RPMI7951 (cell line): ENCODE measurements around the gene OPA1. TPM values are rescaled to one million over a fixed set of nuclear protein-coding genes. Genes with fewer than 3 reads are reported as not detected.

Experiments
- DNase-seq: peaks from one replicate; pipeline ENCODE4 v3.0.0-alpha.2; 2012; ENCODE audit warnings: low read depth
- total RNA-seq: library from RNA; depleted of rRNA; stranded (reverse); fragments of >200 nt; shearing (Covaris generic); gene quantifications from 2 replicates; pipeline ENCODE4 v1.2.3, GENCODE V29; 2014; rRNA removed

Gene OPA1
- total RNA-seq, 1 experiment from 2014 or later, result 68.7 TPM

GRCh38 chr3:193737191-193737751 lies 144.3 kb downstream of the OPA1 start:
- no peak for DNase-seq

DNA sequence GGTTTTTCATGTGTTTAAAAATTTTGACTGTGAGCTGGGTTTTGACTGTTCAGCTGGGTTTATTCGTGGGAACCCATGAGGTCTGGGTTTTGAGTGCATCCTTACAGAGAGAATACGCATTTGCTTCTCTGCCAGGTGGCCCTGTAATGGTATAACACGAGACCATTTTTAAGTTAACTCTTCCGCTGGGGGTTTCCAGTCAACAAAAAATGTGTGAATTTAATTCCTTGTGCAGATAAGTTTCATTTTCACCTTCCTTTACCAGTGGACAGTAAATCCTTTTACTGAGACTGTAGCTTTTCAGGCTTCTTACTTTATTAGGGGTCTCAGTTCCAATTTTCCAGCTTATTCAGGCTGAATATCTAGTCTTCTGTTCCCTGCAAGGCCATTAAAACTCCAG lies 149.6 kb downstream of the OPA1 start:
- no peak for DNase-seq

GRCh38 chr3:193743702-193744047 lies 150.7 kb downstream of the OPA1 start:
- DNase-seq, result no peak

DNA sequence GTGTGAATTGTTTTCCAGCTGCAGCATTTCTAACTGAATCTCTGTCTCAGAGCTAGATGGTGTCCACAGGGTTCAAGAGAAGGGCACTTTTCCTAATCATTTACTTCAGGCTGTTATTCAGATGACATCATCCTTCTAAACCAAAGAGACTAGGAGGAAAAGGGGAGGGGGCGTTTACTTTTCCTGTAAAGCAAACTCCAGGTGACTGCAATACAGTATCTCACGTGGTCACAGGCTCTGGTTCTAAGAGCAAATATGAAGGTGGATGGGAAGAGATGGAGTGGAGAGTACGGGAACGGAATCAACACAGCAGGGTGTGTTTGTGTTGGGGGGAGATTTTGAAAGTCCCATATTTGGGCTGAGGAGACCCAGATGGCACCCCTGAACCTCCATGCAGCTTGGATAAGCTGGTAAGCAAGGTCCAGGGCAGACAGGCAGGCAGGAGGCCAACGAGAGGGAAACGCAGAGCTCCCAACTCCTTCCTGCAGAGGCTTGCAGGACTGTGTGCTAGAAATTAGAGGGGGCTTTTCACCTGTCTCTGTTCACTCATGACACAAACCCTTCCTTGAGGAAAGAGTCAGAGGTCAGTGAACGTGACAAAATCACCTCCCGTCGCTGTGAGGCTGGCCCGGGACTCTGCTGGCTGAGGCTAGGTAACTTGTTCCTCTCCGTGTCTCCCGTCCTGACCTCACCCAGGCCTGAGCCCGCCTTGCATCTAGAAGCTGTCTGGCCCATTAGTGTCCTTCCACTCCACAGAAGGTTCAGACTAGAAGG lies 151.2 kb downstream of the OPA1 start:
- no peak for DNase-seq

- DNase-seq, result peak; percentile 10
Observed at GRCh38 chr3:193744822-193745684, 152.0 kb downstream of the OPA1 start.

DNA sequence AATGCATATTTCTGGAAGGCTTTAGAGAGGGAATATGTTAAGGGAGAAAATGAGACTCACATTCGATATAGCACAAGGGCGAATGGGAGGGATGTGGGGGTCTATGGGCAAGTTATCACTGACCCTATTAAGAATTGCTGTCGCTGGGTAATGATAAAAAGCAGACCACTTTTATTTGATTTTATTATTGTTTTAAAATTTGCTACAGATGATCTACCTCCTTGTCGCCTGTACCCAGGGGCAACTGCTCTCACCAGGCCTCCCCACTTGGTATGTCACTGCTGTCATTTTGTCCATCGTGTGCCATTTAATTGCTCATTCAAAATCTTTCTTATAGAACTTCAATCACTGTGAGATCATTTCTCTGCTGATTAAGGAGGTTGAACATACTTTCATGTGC lies 153.8 kb downstream of the OPA1 start:
- DNase-seq, result no peak

Other genes with a start within 250 kb of the OPA1 start
- gene ATP13A5, start 214.5 kb upstream of the OPA1 start, total RNA-seq, result not detected in 2 replicates
- gene ATP13A4, start 38.3 kb upstream of the OPA1 start, total RNA-seq, result not detected in 2 replicates